ENCODE results near the gene FBXO33.

GRCh38 chr14:39472078-39472477 lies 39.8 kb upstream of the FBXO33 start:
- TF ChIP-seq, protein P1, sequence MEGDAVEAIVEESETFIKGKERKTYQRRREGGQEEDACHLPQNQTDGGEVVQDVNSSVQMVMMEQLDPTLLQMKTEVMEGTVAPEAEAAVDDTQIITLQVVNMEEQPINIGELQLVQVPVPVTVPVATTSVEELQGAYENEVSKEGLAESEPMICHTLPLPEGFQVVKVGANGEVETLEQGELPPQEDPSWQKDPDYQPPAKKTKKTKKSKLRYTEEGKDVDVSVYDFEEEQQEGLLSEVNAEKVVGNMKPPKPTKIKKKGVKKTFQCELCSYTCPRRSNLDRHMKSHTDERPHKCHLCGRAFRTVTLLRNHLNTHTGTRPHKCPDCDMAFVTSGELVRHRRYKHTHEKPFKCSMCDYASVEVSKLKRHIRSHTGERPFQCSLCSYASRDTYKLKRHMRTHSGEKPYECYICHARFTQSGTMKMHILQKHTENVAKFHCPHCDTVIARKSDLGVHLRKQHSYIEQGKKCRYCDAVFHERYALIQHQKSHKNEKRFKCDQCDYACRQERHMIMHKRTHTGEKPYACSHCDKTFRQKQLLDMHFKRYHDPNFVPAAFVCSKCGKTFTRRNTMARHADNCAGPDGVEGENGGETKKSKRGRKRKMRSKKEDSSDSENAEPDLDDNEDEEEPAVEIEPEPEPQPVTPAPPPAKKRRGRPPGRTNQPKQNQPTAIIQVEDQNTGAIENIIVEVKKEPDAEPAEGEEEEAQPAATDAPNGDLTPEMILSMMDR (IDR thresholded peaks at IDR 0.05): no peak
- TF ChIP-seq POLR2A (IDR thresholded peaks at IDR 0.05): no peak

All from thyroid gland (tissue), 4 donors.